ENCODE data around the gene UBR3. TPM values are rescaled to one million over a fixed set of nuclear protein-coding genes. Genes with fewer than 3 reads are reported as not detected.
"Not testable (repeated sequence)": the region's sequence is repeated elsewhere in the genome, so short reads cannot be mapped to it uniquely, and the experiment has no call there.

Gene UBR3
- total RNA-seq, 1 experiment from 2014 or later = 25.0 TPM

DNA sequence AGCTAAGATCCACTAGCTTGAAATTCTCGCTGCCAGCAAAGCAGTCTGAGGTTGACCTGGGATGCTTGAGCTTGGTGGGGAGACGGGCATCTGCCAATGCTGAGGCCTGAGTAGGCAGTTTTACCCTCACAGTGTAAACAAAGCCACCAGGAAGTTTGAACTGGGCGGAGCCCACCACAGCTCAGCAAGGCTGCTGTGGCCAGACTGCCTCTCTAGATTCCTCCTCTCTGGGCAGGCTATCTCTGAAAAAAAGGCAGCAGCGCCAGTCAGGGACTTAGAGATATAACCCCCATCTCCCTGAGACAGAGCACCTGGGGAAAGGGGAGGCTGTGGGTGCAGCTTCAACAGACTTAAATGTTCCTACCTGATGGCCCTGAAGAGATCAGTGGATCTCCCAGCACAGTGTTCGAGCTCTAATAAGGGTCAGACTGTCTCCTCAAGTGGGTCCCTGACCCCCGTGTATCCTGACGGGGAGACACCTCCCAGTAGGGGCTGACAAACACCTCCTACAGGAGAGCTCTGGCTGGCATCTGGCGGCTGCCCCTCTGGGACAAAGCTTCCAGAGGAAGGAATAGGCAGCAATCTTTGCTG, 299.0 kb downstream of the UBR3 start:
- not testable (repeated sequence) for H3K9me3 ChIP-seq (replicated peaks)

More for the DNA sequence above, 299.0 kb downstream of the UBR3 start:
- not testable (repeated sequence) for H3K36me3 ChIP-seq; H3K27me3 ChIP-seq (replicated peaks); H3K4me3 ChIP-seq; H3K27ac ChIP-seq; DNase-seq (ENCODE audit: low read depth in 1 of 2, low spot score in 2 of 2)
- peaks cover 11% of the 10 kb centered on the region for H3K4me1 ChIP-seq (replicated peaks)

Other genes starting within 250 kb of the UBR3 start
- gene PPIG, start 243.1 kb upstream of the UBR3 start, total RNA-seq (2014; rRNA removed; shearing (Covaris generic)) = 32.7 and 33.4 TPM in 2 replicates
- gene CFAP210, start 133.0 kb upstream of the UBR3 start, total RNA-seq (2014; rRNA removed; shearing (Covaris generic)) = not detected in 2 replicates
- 1.9 TPM in 2 replicates for gene PHOSPHO2, start 133.0 kb upstream of the UBR3 start, total RNA-seq (2014; rRNA removed; shearing (Covaris generic))
- 0.78 and 2.9 TPM in 2 replicates for gene KLHL23, start 93.6 kb upstream of the UBR3 start, total RNA-seq (2014; rRNA removed; shearing (Covaris generic))
- 145 and 146 TPM in 2 replicates for gene SSB, start 28.6 kb upstream of the UBR3 start, total RNA-seq (2014; rRNA removed; shearing (Covaris generic))
- gene METTL5, start 2.5 kb upstream of the UBR3 start, total RNA-seq (2014; rRNA removed; shearing (Covaris generic)) = 81.2 and 120 TPM in 2 replicates